Fibroblast of villous mesenchyme (primary cell): ENCODE measurements around the gene BORCS6. TPM values are rescaled to one million over a fixed set of nuclear protein-coding genes. Genes with fewer than 3 reads are reported as not detected.

Experiments
- DNase-seq: peaks from one replicate; pipeline ENCODE4 v3.0.0-alpha.2; 2010; ENCODE audit warnings: low read depth
- H3K4me3 ChIP-seq: 2 replicates; pipeline ENCODE4 v1.5.1; 2011; ENCODE audit warnings: low read depth, mild to moderate bottlenecking, low read length
- CTCF ChIP-seq: IDR thresholded peaks from 2 replicates; pipeline ENCODE4 v1.5.1; 2012; ENCODE audit warnings: low read depth, mild to moderate bottlenecking, low read length; ENCODE audit not compliant: insufficient read depth
- total RNA-seq: library from RNA; depleted of rRNA; stranded (reverse); fragments of >200 nt; gene quantifications from 2 replicates; pipeline ENCODE4 v1.2.3, GENCODE V29; 2012

Gene BORCS6
- total RNA-seq, result 6.0 and 8.4 TPM in 2 replicates

DNA sequence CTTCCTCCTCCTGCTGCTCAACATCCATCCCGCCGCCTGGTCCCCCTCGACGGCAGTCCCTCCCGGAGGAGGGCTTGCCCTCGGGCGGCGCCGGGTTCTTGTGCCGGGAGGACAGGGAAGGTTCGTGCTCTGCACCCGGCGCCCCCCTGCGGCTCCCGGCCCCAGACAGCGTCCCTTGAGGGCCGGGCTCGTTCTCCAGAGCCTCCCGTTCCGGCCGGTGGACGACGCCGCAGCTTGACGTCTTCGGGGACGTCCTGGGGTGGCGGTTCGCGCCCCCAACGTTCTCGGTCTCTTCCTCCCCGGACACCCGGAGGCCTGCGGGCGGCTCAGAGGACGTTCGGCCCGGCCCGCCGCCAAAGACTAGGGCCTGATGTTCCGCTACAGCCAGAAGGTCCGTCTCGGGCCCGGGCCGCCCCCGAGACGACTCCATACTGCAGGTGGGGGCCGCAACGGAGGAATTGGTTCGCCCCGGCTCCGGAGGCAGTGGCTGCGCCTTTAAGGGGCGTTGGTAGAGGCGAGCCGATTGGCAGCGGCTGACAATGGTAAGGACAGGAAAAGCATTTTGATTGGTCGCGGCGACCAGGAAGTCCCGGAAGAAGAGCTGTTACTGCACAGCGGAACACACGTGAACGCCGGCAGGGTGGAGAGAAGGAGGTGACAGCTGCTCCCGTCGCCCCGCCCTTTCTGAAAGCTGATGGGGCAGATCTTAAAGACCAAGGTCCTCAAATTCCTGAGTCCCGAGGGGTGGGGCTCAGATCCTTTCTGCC, at the start of gene BORCS6:
TSS of gene BORCS6 (minus strand) at position 470 of the 767 bp plus-strand sequence. CDS start at position 430, 40 bp downstream.
- peak; percentile 99 for DNase-seq
- peak within 1 kb of the TSS; percentile 81 for H3K4me3 ChIP-seq
- peak; percentile 18 for TF ChIP-seq CTCF

- no peak for DNase-seq
- no peak overlapping the region for H3K4me3 ChIP-seq
- TF ChIP-seq CTCF, result no peak
These were observed 47.9 kb upstream of the BORCS6 start for GRCh38 chr17:8237886-8238285.

DNA sequence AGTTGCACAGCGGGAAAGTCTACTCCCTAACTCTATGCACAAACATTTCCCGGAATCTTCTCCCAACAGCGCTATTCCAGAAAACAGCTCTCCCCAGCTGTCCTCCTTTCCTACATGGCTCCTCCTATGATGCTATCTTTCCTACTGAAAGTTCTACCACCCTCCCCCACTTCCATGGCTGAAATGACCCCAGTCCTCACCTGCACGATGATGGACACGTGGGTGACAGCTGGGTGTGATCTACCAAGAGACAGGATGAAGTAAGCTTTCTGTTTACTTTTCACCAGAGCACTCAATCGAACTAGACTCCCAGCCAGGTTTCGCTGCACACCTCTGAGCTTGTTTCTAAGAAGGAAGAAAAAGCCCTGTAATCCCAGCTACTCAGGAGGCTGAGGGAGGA, 47.2 kb upstream of the BORCS6 start:
- no peak for TF ChIP-seq CTCF
- no peak for DNase-seq
- no peak overlapping the region for H3K4me3 ChIP-seq

GRCh38 chr17:8235676-8236075, 45.7 kb upstream of the BORCS6 start:
- no peak for DNase-seq
- no peak for TF ChIP-seq CTCF
- no peak overlapping the region for H3K4me3 ChIP-seq

GRCh38 chr17:8234361-8235270, 44.6 kb upstream of the BORCS6 start:
- DNase-seq, result no peak
- H3K4me3 ChIP-seq, result no peak overlapping the region
- no peak for TF ChIP-seq CTCF

- DNase-seq, result no peak
- no peak for TF ChIP-seq CTCF
- H3K4me3 ChIP-seq, result no peak overlapping the region
These were observed 41.7 kb upstream of the BORCS6 start for GRCh38 chr17:8231701-8232100.
